Activated naive CD4-positive, alpha-beta T cell treated with anti-CD3 and anti-CD28 coated beads for 36 hours (primary cell): ENCODE results near the gene SAMD8. TPM values are rescaled to one million over a fixed set of nuclear protein-coding genes. Genes with fewer than 3 reads are reported as not detected.

Experiments
- CTCF ChIA-PET: fragments of 350-600 bp; sonication (Branson Sonifier 250); formaldehyde crosslinking; loops from one replicate; lab custom pipeline; 2021; ENCODE audit warnings: antibody characterized with exemption; lab: Charles Lee
- DNase-seq: peaks from one replicate; pipeline ENCODE4 v3.0.0-alpha.2; 2020
- H3K27ac Mint-ChIP-seq: one replicate; pipeline ENCODE4 v1.8.0; 2021; ENCODE audit warnings: mild to moderate bottlenecking, mixed read lengths
- H3K27me3 Mint-ChIP-seq: one replicate; pipeline ENCODE4 v1.8.0; 2021; ENCODE audit warnings: low read depth, mixed read lengths
- H3K36me3 Mint-ChIP-seq: one replicate; pipeline ENCODE4 v1.8.0; 2021; ENCODE audit warnings: low read depth, mixed read lengths
- H3K4me1 Mint-ChIP-seq: one replicate; pipeline ENCODE4 v1.8.0; 2021; ENCODE audit warnings: low read depth, mixed read lengths
- H3K4me3 Mint-ChIP-seq: one replicate; pipeline ENCODE4 v1.8.0; 2021; ENCODE audit warnings: mild to moderate bottlenecking, moderate library complexity, mixed read lengths
- H3K9me3 Mint-ChIP-seq: one replicate; pipeline ENCODE4 v1.8.0; 2021; ENCODE audit warnings: mixed read lengths
- intact Hi-C: fragments of 100-400 bp; cut with micrococcal nuclease; formaldehyde crosslinking; loops from one replicate; pipeline ENCODE4 v1.15.1; 2023
- total RNA-seq, 2 experiments: library from RNA; stranded (reverse); gene quantifications; one replicate each; pipeline ENCODE4 v1.2.3, GENCODE V29; 2021

The SAMD8 gene
- total RNA-seq, 2 experiments from 2014 or later = 15.3 to 16.9 TPM

DNA sequence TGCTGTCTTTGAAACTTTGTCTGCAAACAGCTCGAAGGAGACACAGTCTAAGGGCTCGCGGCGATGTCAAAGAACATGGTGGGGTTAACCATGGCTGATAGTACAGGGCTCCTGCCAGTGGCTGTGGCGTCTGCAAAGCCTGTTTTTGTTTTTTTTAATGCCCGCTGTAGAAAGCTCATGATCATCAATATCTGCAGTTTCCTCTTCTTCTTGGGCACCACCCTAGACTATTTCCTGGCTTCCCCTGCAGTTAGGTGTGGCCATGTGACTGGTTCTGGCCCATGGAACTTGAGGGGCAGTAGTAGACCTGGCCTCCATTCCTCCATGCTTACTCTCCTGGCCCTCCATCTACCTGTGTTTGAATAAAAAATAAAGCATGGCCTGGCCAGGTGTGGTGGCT is 21.8 kb upstream of the SAMD8 start:
- intact Hi-C loops = no loop called here
- H3K4me1 Mint-ChIP-seq = peaks cover 3% of the 10 kb centered on the region
- CTCF ChIA-PET = interaction anchor here (0.5 kb wide), 1 partner anchor 24 kb away, joined by 3 read pairs; no protein-coding TSS in a partner anchor

DNA sequence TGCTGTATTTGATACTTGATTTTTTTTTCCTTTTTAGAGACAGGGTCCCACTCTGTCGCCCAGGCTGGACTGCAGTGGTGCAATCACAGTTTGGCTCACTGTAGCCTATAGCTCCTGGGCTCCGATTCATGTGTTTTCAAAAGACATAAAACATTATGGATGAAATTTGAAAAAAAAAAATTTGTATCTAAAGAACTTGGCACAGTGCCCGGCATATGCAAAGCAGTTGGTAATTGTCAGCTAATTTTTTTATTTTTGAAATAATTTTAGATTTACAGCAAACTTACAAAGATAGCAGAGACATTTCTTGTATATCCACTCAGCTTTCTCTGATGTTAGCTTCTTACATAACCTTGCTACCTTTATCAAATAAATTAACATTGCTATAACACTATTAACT is 20.3 kb upstream of the SAMD8 start:
- CTCF ChIA-PET = interaction anchor here (1.4 kb wide), 1 partner anchor 10 kb away, joined by 5 read pairs; no protein-coding TSS in a partner anchor
- no peak for DNase-seq
- peaks cover 3% of the 10 kb centered on the region for H3K4me1 Mint-ChIP-seq

More for the DNA sequence above, 21.8 kb upstream of the SAMD8 start:
- Mint-ChIP-seq H3K4me3 (no peak overlapping the region), H3K27ac (no peak overlapping the region), H3K9me3 (no peaks in the 10 kb centered on the region), H3K27me3 (no peaks in the 10 kb centered on the region), H3K36me3 (no peaks in the 10 kb centered on the region)
- no peak for DNase-seq

DNA sequence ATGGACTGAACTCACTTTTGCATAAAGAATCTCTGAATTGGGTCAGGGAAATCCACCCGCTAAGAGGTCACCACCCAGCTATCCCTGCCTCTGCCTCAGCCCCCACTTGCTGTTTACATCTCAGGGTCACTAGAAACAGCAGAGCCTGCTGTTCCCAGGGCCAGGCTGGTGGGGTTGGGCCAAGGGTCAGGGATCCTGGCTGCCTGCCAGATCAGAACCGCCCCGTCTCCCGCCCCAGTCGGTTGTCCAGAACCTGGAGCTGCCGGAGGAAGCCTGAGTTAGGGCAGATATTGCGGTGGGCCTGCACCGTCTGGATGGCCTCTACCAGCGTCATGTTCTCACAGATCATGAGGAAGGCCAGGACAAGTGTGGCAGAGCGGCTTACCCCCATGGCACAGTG is 17.0 kb upstream of the SAMD8 start:
- DNase-seq = no peak
- Mint-ChIP-seq H3K4me1 (peaks cover 2% of the 10 kb centered on the region), H3K27me3 (no peaks in the 10 kb centered on the region), H3K27ac (no peak overlapping the region), H3K9me3 (no peaks in the 10 kb centered on the region), H3K4me3 (no peak overlapping the region), H3K36me3 (no peaks in the 10 kb centered on the region)
- CTCF ChIA-PET = no interaction called here
- intact Hi-C loops = no loop called here

More for the DNA sequence above, 20.3 kb upstream of the SAMD8 start:
- no peaks in the 10 kb centered on the region for H3K36me3 Mint-ChIP-seq
- no peaks in the 10 kb centered on the region for H3K9me3 Mint-ChIP-seq
- no peak overlapping the region for H3K27ac Mint-ChIP-seq
- intact Hi-C loops = no loop called here
- no peak overlapping the region for H3K4me3 Mint-ChIP-seq
- no peaks in the 10 kb centered on the region for H3K27me3 Mint-ChIP-seq

DNA sequence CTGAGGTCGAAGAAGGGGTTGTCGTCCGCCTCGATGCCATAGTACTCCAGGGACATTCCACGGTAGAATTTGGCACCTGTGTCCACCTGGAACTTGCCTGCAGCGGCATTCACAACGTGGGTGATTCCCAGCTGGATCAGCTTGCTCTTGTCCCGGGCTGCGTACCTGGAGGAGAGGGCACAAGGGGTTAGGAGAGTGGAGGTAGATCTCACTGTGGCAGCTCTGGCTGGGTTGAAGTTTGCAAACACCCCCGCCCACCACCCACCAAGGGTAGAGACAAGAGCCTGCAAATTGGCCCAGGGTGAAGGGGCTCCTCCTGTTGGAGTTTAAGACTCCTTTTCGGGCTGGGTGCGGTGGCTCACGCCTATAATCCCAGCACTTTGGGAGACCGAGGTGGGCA is 15.8 kb upstream of the SAMD8 start:
- no peak overlapping the region for H3K4me3 Mint-ChIP-seq
- no peaks in the 10 kb centered on the region for H3K36me3 Mint-ChIP-seq
- H3K27me3 Mint-ChIP-seq = no peaks in the 10 kb centered on the region
- intact Hi-C loops = loop anchor here (5.0 kb wide), 1 partner anchor 53 kb away; no protein-coding TSS in a partner anchor
- no peaks in the 10 kb centered on the region for H3K9me3 Mint-ChIP-seq
- H3K4me1 Mint-ChIP-seq = no peaks in the 10 kb centered on the region
- CTCF ChIA-PET = interaction anchor here (0.6 to 1.7 kb wide), 4 partner anchors 66 to 851 kb away, joined by 3 to 5 read pairs (median 4); partner anchors contain the start of gene COMTD1
- DNase-seq = no peak
- no peak overlapping the region for H3K27ac Mint-ChIP-seq

DNA sequence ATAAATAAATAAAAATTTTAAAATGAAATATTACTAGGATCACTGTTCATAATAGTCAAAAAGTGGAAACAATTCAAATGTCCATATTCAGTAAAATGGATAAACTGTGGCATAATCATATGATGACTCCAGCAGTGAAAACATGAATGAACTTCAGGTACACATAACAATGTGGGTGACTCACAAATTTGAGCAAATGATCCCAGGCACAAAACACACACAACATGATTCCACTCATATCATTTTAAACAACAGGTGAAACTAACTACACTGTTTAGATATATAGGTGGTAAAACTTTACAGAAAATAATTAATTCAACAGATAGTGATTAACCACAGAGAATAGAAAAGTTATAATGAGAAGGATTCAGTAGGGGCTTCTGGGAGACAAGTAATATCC is 14.7 kb upstream of the SAMD8 start:
- H3K4me1 Mint-ChIP-seq = no peaks in the 10 kb centered on the region
- no peak for DNase-seq
- no peaks in the 10 kb centered on the region for H3K27me3 Mint-ChIP-seq
- no peak overlapping the region for H3K4me3 Mint-ChIP-seq
- no peaks in the 10 kb centered on the region for H3K36me3 Mint-ChIP-seq
- no peak overlapping the region for H3K27ac Mint-ChIP-seq
- intact Hi-C loops = loop anchor here (5.0 kb wide), 1 partner anchor 54 kb away; no protein-coding TSS in a partner anchor
- no peaks in the 10 kb centered on the region for H3K9me3 Mint-ChIP-seq
- CTCF ChIA-PET = interaction anchor here (0.7 to 1.7 kb wide), 3 partner anchors 11 to 852 kb away, joined by 3 to 5 read pairs (median 4); partner anchors contain the start of gene COMTD1

DNA sequence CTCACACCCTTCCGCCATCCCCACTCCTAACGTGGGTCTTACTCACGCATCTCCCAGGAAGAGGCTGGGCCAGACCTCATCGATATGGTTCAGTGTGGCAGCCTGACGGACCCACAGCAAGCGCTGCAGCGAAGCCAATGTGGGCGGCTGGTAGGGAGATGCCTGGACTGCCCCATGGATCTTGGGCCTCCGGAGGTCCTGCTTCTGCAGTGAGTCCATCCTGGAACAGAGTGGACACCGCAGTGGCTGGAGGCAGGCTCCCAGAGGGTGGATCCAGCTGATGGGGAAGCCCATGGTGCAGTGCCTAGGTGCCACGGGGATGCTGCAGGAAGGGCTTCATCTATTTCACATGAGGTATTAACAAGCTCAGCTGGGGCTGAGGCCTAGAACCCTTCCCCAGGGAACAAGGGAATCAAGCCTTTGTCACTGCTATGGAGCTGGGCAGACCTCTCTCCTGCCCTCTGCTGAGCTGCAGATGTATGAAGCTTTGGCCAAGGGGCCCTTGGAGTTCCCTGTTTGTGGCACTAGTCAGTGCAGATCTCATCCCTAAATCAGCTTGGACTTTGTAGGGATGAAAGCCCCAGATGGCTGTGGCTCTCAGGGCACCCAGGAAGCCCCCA is 13.7 kb upstream of the SAMD8 start:
- Mint-ChIP-seq H3K4me3 (no peak overlapping the region), H3K9me3 (no peaks in the 10 kb centered on the region), H3K27me3 (no peaks in the 10 kb centered on the region), H3K4me1 (no peaks in the 10 kb centered on the region), H3K27ac (no peak overlapping the region), H3K36me3 (no peaks in the 10 kb centered on the region)
- intact Hi-C loops = loop anchor here (2.0 to 5.0 kb wide), 2 partner anchors 55 to 75 kb away; no protein-coding TSS in a partner anchor
- DNase-seq = no peak
- CTCF ChIA-PET = interaction anchor here (0.5 to 1.7 kb wide), 14 partner anchors 12 to 1218 kb away, joined by 3 to 5 read pairs (median 3); partner anchors contain the start of gene COMTD1

DNA sequence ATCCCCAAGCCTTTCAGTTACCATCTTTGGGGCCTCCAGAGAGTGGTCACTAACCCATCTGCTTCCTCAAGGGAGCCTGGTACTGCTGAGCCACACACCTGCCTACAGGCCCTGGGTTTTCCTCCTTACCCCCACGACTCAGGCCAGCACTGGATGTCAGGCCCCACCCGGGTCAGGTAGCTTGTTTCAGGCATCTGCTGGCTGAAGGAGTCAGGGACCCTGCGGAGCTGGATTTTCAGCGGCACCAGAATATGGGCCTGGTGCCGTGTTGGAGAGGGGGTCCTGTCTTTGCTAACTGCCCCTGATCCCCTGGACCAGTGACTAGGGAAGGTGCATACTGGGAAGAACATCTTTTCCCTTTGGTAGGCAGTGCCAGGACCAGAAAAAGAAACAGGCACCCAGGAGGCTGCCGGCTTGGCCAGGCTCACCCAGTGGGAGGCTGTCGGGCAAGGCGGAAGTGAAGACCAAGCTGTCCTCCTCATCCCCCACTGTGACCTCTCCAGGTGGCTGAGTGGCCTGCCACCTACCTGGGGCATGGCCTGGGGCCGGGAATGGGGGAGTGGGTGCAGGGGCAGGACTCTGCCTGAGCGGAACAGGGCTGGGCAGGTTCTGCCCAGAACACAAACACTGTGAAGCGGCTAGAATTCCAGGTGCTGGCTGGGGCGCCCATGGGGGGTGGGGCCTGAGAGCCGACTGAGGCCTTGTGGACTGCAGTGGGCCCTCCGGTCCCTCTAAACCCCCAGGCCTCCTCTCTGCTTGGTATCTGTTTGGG is 12.4 kb upstream of the SAMD8 start:
- no peaks in the 10 kb centered on the region for H3K9me3 Mint-ChIP-seq
- intact Hi-C loops = loop anchor here (2.0 to 5.0 kb wide), 2 partner anchors 57 to 76 kb away; no protein-coding TSS in a partner anchor
- H3K4me1 Mint-ChIP-seq = no peaks in the 10 kb centered on the region
- DNase-seq = no peak
- no peaks in the 10 kb centered on the region for H3K36me3 Mint-ChIP-seq
- no peak overlapping the region for H3K27ac Mint-ChIP-seq
- H3K27me3 Mint-ChIP-seq = no peaks in the 10 kb centered on the region
- no peak overlapping the region for H3K4me3 Mint-ChIP-seq
- CTCF ChIA-PET = interaction anchor here (0.6 to 1.7 kb wide), 12 partner anchors 10 to 679 kb away, joined by 3 to 6 read pairs (median 3); partner anchors contain the start of gene COMTD1

DNA sequence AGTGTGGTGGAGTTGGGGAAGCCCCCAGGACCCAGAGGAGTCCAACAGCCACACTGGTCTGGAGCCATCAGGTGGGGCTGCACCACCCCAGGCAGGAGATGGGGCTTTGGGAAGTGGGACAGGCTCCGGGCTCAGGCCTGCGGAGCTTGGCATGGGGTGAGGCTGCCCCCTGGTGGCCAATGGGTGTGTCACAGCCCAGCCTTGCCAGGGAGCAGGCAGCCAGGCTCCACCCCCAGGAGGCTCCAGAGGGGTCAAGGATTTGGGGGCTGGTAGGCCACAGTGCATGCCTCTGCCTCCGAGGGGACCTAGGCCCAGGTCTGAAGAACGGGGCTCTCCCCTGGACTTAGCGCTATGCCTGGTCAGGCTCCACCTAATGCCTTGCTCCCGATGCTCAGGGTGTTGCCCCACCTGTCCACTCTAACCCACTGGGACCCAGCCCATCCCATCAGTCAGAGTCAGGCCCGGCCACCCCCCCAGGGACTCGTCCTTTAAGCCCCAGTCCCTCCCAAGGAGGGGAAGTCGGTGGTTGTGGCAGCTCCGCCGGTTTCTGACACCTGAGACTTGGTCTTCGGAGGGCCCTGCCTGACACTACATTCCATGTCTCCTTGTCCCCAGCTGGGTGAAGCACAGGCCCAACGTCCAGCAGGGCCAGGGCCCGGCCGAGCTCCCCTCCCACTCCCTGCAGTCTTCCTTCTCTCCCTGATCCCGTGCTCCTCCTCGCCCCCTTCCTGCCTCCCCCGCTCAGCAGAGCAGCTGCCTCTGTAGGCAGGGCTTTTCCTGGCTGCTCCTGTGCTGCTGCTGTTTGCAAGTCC is 11.3 kb upstream of the SAMD8 start:
- peak; percentile 87 for DNase-seq
- Mint-ChIP-seq H3K36me3 (no peaks in the 10 kb centered on the region), H3K4me1 (no peaks in the 10 kb centered on the region), H3K27ac (no peak overlapping the region), H3K9me3 (no peaks in the 10 kb centered on the region), H3K4me3 (no peak overlapping the region), H3K27me3 (no peaks in the 10 kb centered on the region)
- CTCF ChIA-PET = interaction anchor here (0.6 to 2.0 kb wide), 11 partner anchors 9 to 949 kb away, joined by 3 to 11 read pairs (median 3); no protein-coding TSS in a partner anchor
- intact Hi-C loops = loop anchor here (1.0 to 10.0 kb wide), 7 partner anchors 58 to 856 kb away; no protein-coding TSS in a partner anchor

DNA sequence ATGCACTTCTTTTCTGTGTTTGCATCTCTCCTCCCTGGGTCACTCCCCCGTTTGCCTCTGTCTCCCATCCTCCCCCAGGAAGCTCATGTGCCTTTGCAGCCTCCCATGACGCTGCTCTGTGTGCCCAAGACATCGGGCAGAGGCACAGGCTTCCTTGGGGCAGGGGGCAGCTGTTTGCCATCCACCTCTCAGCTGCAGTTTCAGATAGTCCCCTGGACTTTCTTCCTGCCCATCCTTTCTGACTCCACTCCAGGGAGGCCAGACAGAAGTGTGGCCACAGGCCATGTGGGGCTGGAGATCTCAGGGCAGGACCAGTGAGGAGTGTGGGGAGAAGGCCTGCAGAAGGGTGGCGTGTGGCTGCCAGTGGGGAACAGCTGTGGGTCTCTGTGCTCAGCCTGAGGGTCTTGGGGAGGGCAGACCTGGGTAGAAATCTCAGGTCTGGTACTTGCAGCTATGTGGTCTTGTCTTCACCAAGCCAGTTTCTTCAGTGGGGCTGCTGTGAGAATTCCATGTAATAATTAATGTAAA is 10.6 kb upstream of the SAMD8 start:
- Mint-ChIP-seq H3K4me1 (no peaks in the 10 kb centered on the region), H3K27ac (no peak overlapping the region), H3K27me3 (no peaks in the 10 kb centered on the region), H3K36me3 (no peaks in the 10 kb centered on the region), H3K9me3 (no peaks in the 10 kb centered on the region), H3K4me3 (no peak overlapping the region)
- no peak for DNase-seq
- CTCF ChIA-PET = interaction anchor here (0.6 to 2.0 kb wide), 10 partner anchors 9 to 949 kb away, joined by 3 to 11 read pairs (median 3); no protein-coding TSS in a partner anchor
- intact Hi-C loops = loop anchor here (1.0 to 10.0 kb wide), 5 partner anchors 214 to 857 kb away; no protein-coding TSS in a partner anchor

DNA sequence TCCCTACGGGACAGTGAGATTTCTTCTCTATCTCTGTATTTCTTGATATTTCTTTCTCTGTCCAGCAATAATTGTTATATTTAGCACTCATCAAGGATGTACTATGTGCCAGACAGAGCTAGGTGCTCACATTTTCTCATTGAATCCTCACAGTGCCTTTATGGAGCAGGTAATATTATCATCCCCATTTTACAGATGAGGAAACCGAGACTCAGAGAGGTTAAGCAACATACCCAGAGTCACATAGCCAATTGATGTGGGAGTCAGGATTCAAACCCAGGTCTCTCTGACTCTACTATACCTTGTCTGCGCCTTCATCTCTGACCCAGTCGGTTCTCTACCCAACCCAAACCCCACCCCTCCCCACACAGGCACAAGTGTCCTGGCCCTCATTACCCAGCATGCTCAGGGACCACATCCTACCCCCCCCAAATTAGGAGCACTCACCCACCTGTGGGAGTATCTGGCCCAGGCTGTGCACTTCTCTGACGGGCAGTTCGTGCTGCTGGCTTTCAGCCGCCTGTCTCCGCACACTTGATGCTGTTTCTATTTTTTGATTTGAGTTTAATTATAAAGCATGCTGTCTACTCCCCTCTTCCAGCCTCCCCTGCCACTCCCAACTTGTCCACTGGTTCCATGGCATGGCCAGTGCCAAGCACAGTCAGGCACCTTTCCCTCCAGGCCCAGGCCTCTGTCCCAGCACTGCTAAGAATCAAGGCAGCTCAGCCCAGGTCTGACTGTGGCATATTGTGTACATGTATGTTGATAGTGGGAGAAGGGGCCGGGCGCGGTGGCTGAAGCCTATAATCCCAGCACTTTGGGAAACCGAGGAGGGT is 9.8 kb upstream of the SAMD8 start:
- no peaks in the 10 kb centered on the region for H3K9me3 Mint-ChIP-seq
- CTCF ChIA-PET = interaction anchor here (1.0 to 2.0 kb wide), 2 partner anchors 9 to 82 kb away, joined by 3 to 11 read pairs; no protein-coding TSS in a partner anchor
- no peaks in the 10 kb centered on the region for H3K4me1 Mint-ChIP-seq
- H3K36me3 Mint-ChIP-seq = no peaks in the 10 kb centered on the region
- H3K27me3 Mint-ChIP-seq = no peaks in the 10 kb centered on the region
- H3K4me3 Mint-ChIP-seq = no peak overlapping the region
- DNase-seq = no peak
- intact Hi-C loops = loop anchor here (2.0 to 10.0 kb wide), 3 partner anchors 214 to 677 kb away; no protein-coding TSS in a partner anchor
- H3K27ac Mint-ChIP-seq = no peak overlapping the region
